DND-41 (cell line): ENCODE measurements around the gene PEX16.
A peak's percentile ranks its signal among the peaks of the same experiment; 100 is the strongest.
"Not testable (repeated sequence)": the region's sequence is repeated elsewhere in the genome, so short reads cannot be mapped to it uniquely, and the experiment has no call there.

ENCODE experiments used
- ATAC-seq: fragments of 200-7000 bp; cut with Tn5 transposase; 3 replicates; pipeline ENCODE4 v1.9.1; 2021; ENCODE audit warnings: low read depth; ENCODE audit not compliant: insufficient read depth
- DNase-seq: peaks from one replicate; pipeline ENCODE4 v3.0.0-alpha.2; 2020
- H2AFZ ChIP-seq: 2 replicates; pipeline ENCODE4 v1.6.0; 2012; ENCODE audit warnings: low read depth, low read length
- H3K27ac ChIP-seq: 2 replicates; pipeline ENCODE4 v1.5.1; 2012; ENCODE audit warnings: low read length, inconsistent platforms
- H3K27me3 ChIP-seq: fragments of 200-600 bp; sonication (generic); 2 replicates; pipeline ENCODE4 v1.6.0; 2012; ENCODE audit warnings: low read length, mild to moderate bottlenecking, inconsistent platforms; ENCODE audit not compliant: insufficient read depth, poor library complexity
- H3K36me3 ChIP-seq: 2 replicates; pipeline ENCODE4 v1.5.1; 2012; ENCODE audit warnings: low read length, inconsistent platforms; ENCODE audit not compliant: insufficient read depth
- H3K4me1 ChIP-seq: 2 replicates; pipeline ENCODE4 v1.5.1; 2012; ENCODE audit warnings: mild to moderate bottlenecking, low read length; ENCODE audit not compliant: insufficient read depth
- H3K4me2 ChIP-seq: 2 replicates; pipeline ENCODE4 v1.6.0; 2012; ENCODE audit warnings: mild to moderate bottlenecking, moderate library complexity, low read length, inconsistent platforms; ENCODE audit not compliant: insufficient read depth
- H3K4me3 ChIP-seq, 2 experiments: fragments of 200-600 bp in 1 of 2; shearing (Covaris generic) in 1 of 2; 2 replicates each; pipeline ENCODE4 v1.5.1; 2012 to 2016; ENCODE audit warnings: inconsistent platforms in 2 of 2, low read length in 2 of 2, mild to moderate bottlenecking in 2 of 2, low read depth in 1 of 2, moderate library complexity in 1 of 2
- H3K79me2 ChIP-seq: 2 replicates; pipeline ENCODE4 v1.6.0; 2012; ENCODE audit warnings: low read length, inconsistent platforms; ENCODE audit not compliant: insufficient read depth
- H3K9ac ChIP-seq: 2 replicates; pipeline ENCODE4 v1.6.0; 2012; ENCODE audit warnings: low read depth, mild to moderate bottlenecking, inconsistent platforms, low read length, moderate library complexity
- H3K9me3 ChIP-seq: 2 replicates; pipeline ENCODE4 v1.5.1; 2012; ENCODE audit warnings: low read length, moderate library complexity, mild to moderate bottlenecking, inconsistent platforms; ENCODE audit not compliant: insufficient read depth, severe bottlenecking
- H4K20me1 ChIP-seq: 2 replicates; pipeline ENCODE4 v1.6.0; 2012; ENCODE audit warnings: low read length; ENCODE audit not compliant: insufficient read depth
- CTCF ChIP-seq: IDR thresholded peaks from 2 replicates; pipeline ENCODE4 v1.5.1; 2012; ENCODE audit warnings: borderline replicate concordance, low read length, moderate library complexity, mild to moderate bottlenecking; ENCODE audit not compliant: poor library complexity, severe bottlenecking; ENCODE audit errors: extremely low read depth
- EZH2 ChIP-seq: IDR thresholded peaks from 3 replicates; pipeline ENCODE4 v1.6.1; 2012; ENCODE audit warnings: borderline replicate concordance, low read depth, mild to moderate bottlenecking, moderate library complexity, low read length, inconsistent platforms; ENCODE audit not compliant: severe bottlenecking

Gene PEX16

GRCh38 chr11:45901626-45902025 is 16.1 kb downstream of the PEX16 start:
- no peak overlapping the region for H3K9ac ChIP-seq
- DNase-seq (no peak), ATAC-seq (no peak)
- H3K27ac ChIP-seq: no peak overlapping the region
- no peaks in the 10 kb centered on the region for H3K27me3 ChIP-seq
- no peaks in the 10 kb centered on the region for H3K4me1 ChIP-seq
- H3K36me3 ChIP-seq: no peaks in the 10 kb centered on the region
- TF ChIP-seq CTCF (no peak), EZH2 (no peak)
- H4K20me1 ChIP-seq: peaks cover 5% of the 10 kb centered on the region; the same call in 1 of the 2 replicates
- no peak overlapping the region for H3K4me2 ChIP-seq
- no peaks in the 10 kb centered on the region for H3K9me3 ChIP-seq
- H2AFZ ChIP-seq: no peak overlapping the region
- H3K79me2 ChIP-seq: no peaks in the 10 kb centered on the region
- H3K4me3 ChIP-seq: no peak overlapping the region

- Histone ChIP-seq H3K27me3 (no peaks in the 10 kb centered on the region), H3K79me2 (no peaks in the 10 kb centered on the region), H3K36me3 (no peaks in the 10 kb centered on the region), H3K4me1 (no peaks in the 10 kb centered on the region), H3K9ac (no peak overlapping the region), H4K20me1 (peaks cover 5% of the 10 kb centered on the region; the same call in 1 of the 2 replicates), H3K4me2 (no peak overlapping the region), H3K9me3 (no peaks in the 10 kb centered on the region), H3K4me3 (no peak overlapping the region), H3K27ac (no peak overlapping the region), H2AFZ (no peak overlapping the region)
- DNase-seq (no peak), ATAC-seq (no peak)
- no peak for TF ChIP-seq CTCF
- TF ChIP-seq EZH2: no peak
Measured at GRCh38 chr11:45900916-45901617, 16.6 kb downstream of the PEX16 start.

GRCh38 chr11:45900175-45900800 is 17.4 kb downstream of the PEX16 start:
- H3K4me3 ChIP-seq: not testable (repeated sequence)

DNA sequence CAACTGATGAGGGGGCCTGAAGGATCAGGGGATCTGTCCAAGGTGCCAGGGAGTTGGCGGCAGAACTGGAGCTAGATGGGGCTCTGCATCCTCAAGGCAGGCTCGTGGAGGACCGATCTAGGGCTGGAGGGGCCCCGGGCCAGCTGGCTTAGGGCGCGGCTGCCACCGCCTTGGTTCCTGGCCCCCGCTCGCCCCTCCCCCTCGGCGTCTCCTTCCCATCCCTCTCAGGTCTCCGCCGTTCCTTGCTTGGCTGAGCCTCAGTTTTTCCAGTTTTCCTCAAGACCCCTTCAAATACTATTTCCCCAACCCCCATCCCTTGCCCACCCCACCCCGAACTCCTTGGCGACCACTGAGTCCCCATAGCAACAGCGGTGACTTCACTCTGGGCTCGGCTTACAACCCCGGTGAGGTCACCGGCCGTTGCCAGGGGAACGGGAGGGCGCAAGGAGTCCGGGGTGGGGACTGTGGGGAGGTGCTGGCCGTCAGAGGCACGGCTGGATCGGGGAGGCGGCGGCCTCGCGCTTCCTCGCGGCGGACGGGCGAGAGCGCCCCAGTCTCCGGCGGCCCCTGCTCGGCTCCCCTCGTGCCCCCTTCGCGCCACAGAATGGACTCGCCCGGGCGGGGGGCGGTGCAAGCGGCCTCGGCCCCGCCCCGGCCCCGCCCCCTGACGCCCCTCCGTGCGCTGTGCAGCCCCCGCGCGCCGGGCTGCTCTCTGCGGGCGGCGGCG is 18.1 kb downstream of the PEX16 start:
- H3K9ac ChIP-seq: no peak overlapping the region
- no peak overlapping the region for H3K4me3 ChIP-seq
- H3K4me2 ChIP-seq: no peak overlapping the region

More at GRCh38 chr11:45900175-45900800, 17.4 kb downstream of the PEX16 start:
- H3K9ac ChIP-seq, H2AFZ ChIP-seq, H3K4me2 ChIP-seq, H3K79me2 ChIP-seq, H3K27me3 ChIP-seq, H3K27ac ChIP-seq, DNase-seq, H3K9me3 ChIP-seq, H3K36me3 ChIP-seq, H4K20me1 ChIP-seq, ATAC-seq, H3K4me1 ChIP-seq: not testable (repeated sequence)

More for the DNA sequence above, 18.1 kb downstream of the PEX16 start:
- no peaks in the 10 kb centered on the region for H3K36me3 ChIP-seq
- H3K27ac ChIP-seq: no peak overlapping the region
- TF ChIP-seq CTCF (no peak), EZH2 (no peak)
- peaks cover 5% of the 10 kb centered on the region; the same call in 1 of the 2 replicates for H4K20me1 ChIP-seq
- peak; percentile 61 for ATAC-seq
- H3K27me3 ChIP-seq: no peaks in the 10 kb centered on the region
- peak; percentile 40 for DNase-seq
- no peak overlapping the region for H2AFZ ChIP-seq
- no peaks in the 10 kb centered on the region for H3K9me3 ChIP-seq
- H3K79me2 ChIP-seq: no peaks in the 10 kb centered on the region
- H3K4me1 ChIP-seq: no peaks in the 10 kb centered on the region
